NCI-H1694 (cell line): ENCODE measurements around the gene ZHX3.
"Not testable (repeated sequence)": the region's sequence is repeated elsewhere in the genome, so short reads cannot be mapped to it uniquely, and the experiment has no call there.

Source experiments
- DNase-seq: peaks from one replicate; lab custom pipeline; 2025; lab: John Stamatoyannopoulos, UW

ZHX3 gene

GRCh38 chr20:41256516-41256915 is 61.0 kb downstream of the ZHX3 start:
- no peak for DNase-seq

- no peak for DNase-seq
Measured at GRCh38 chr20:41255655-41256054, 61.9 kb downstream of the ZHX3 start.

- DNase-seq = no peak
Measured at GRCh38 chr20:41249411-41250281, 67.9 kb downstream of the ZHX3 start.

- no peak for DNase-seq
Measured at GRCh38 chr20:41248368-41249024, 69.0 kb downstream of the ZHX3 start.

- DNase-seq = no peak
Measured at GRCh38 chr20:41247523-41248367, 69.8 kb downstream of the ZHX3 start.

GRCh38 chr20:41245086-41245707 is 72.3 kb downstream of the ZHX3 start:
- peak; percentile 36 for DNase-seq

- no peak for DNase-seq
Measured at GRCh38 chr20:41242807-41243206, 74.7 kb downstream of the ZHX3 start.

GRCh38 chr20:41242352-41242751 is 75.2 kb downstream of the ZHX3 start:
- no peak for DNase-seq

GRCh38 chr20:41237233-41237632 is 80.3 kb downstream of the ZHX3 start:
- DNase-seq = not testable (repeated sequence)

GRCh38 chr20:41236818-41237217 is 80.7 kb downstream of the ZHX3 start:
- DNase-seq = not testable (repeated sequence)

- DNase-seq = no peak
Measured at GRCh38 chr20:41234546-41234945, 83.0 kb downstream of the ZHX3 start.

- no peak for DNase-seq
Measured at GRCh38 chr20:41234041-41234440, 83.5 kb downstream of the ZHX3 start.

- no peak for DNase-seq
Measured at GRCh38 chr20:41232973-41233926, 84.3 kb downstream of the ZHX3 start.

- no peak for DNase-seq
Measured at GRCh38 chr20:41231136-41231535, 86.4 kb downstream of the ZHX3 start.

- no peak for DNase-seq
Measured at GRCh38 chr20:41230136-41230535, 87.4 kb downstream of the ZHX3 start.

- DNase-seq = no peak
Measured at GRCh38 chr20:41229259-41229658, 88.3 kb downstream of the ZHX3 start.

GRCh38 chr20:41228858-41229257 is 88.7 kb downstream of the ZHX3 start:
- no peak for DNase-seq

GRCh38 chr20:41226426-41226825 is 91.1 kb downstream of the ZHX3 start:
- no peak for DNase-seq

GRCh38 chr20:41225091-41225490 is 92.4 kb downstream of the ZHX3 start:
- no peak for DNase-seq

GRCh38 chr20:41224281-41224680 is 93.2 kb downstream of the ZHX3 start:
- no peak for DNase-seq

- no peak for DNase-seq
Measured at GRCh38 chr20:41223112-41223511, 94.4 kb downstream of the ZHX3 start.
